Glutamatergic neuron (in vitro differentiated cells): Measurements from ENCODE around the gene CCDC178. TPM values are rescaled to one million over a fixed set of nuclear protein-coding genes. Genes with fewer than 3 reads are reported as not detected.

ENCODE experiments used
- DNase-seq: peaks from one replicate; pipeline ENCODE4 v3.0.0; 2022
- H3K27ac Mint-ChIP-seq: one replicate; pipeline ENCODE4 v1.8.0; 2020; ENCODE audit warnings: mild to moderate bottlenecking, mixed read lengths, inconsistent platforms; ENCODE audit not compliant: unreplicated experiment
- H3K27me3 Mint-ChIP-seq: one replicate; pipeline ENCODE4 v1.8.0; 2020; ENCODE audit warnings: mild to moderate bottlenecking, moderate library complexity, mixed read lengths, inconsistent platforms; ENCODE audit not compliant: unreplicated experiment
- H3K36me3 Mint-ChIP-seq: one replicate; pipeline ENCODE4 v1.8.0; 2020; ENCODE audit warnings: mild to moderate bottlenecking, mixed read lengths, inconsistent platforms; ENCODE audit not compliant: unreplicated experiment
- H3K4me1 Mint-ChIP-seq: one replicate; pipeline ENCODE4 v1.8.0; 2020; ENCODE audit warnings: mild to moderate bottlenecking, low read depth, mixed read lengths, inconsistent platforms; ENCODE audit not compliant: unreplicated experiment
- H3K4me3 Mint-ChIP-seq: one replicate; pipeline ENCODE4 v1.8.0; 2020; ENCODE audit warnings: mild to moderate bottlenecking, mixed read lengths, inconsistent platforms; ENCODE audit not compliant: unreplicated experiment
- H3K9me3 Mint-ChIP-seq: one replicate; pipeline ENCODE4 v1.8.0; 2020; ENCODE audit warnings: mild to moderate bottlenecking, moderate library complexity, mixed read lengths, inconsistent platforms; ENCODE audit not compliant: unreplicated experiment
- CTCF ChIP-seq: fragments of 200-600 bp; sonication (generic); IDR thresholded peaks from one replicate; pipeline ENCODE4 v1.5.0; 2021; ENCODE audit not compliant: partially characterized antibody, unreplicated experiment
- total RNA-seq: library from RNA; stranded (reverse); fragmentation: NEBNext Ultra II Directional; extraction: Animal tissue kit (Norgen Biotek cat#: 25700); gene quantifications from one replicate; pipeline ENCODE4 v1.2.1, GENCODE V29; 2021; ENCODE audit not compliant: unreplicated experiment

The CCDC178 gene
- total RNA-seq, 1 donor from 2014 or later, result not detected

- Mint-ChIP-seq H3K36me3 (no peaks in the 10 kb centered on the region), H3K4me3 (no peak overlapping the region), H3K27me3 (peaks cover 3% of the 10 kb centered on the region), H3K27ac (no peak overlapping the region), H3K9me3 (no peaks in the 10 kb centered on the region), H3K4me1 (no peaks in the 10 kb centered on the region)
- TF ChIP-seq CTCF, result no peak
- DNase-seq, result no peak
Measured at GRCh38 chr18:32911660-32912284, 528.7 kb downstream of the CCDC178 start.

- DNase-seq, result no peak
- H3K9me3 Mint-ChIP-seq, result no peaks in the 10 kb centered on the region
- no peak overlapping the region for H3K4me3 Mint-ChIP-seq
- H3K27me3 Mint-ChIP-seq, result peaks cover 3% of the 10 kb centered on the region
- H3K27ac Mint-ChIP-seq, result no peak overlapping the region
- H3K36me3 Mint-ChIP-seq, result no peaks in the 10 kb centered on the region
- no peak for TF ChIP-seq CTCF
- no peaks in the 10 kb centered on the region for H3K4me1 Mint-ChIP-seq
Measured at GRCh38 chr18:32910694-32911296, 529.7 kb downstream of the CCDC178 start.

- Mint-ChIP-seq H3K9me3 (no peaks in the 10 kb centered on the region), H3K27ac (no peak overlapping the region), H3K27me3 (peaks cover 1% of the 10 kb centered on the region), H3K36me3 (no peaks in the 10 kb centered on the region), H3K4me1 (no peaks in the 10 kb centered on the region), H3K4me3 (no peak overlapping the region)
- no peak for TF ChIP-seq CTCF
- no peak for DNase-seq
Measured at GRCh38 chr18:32909798-32910561, 530.5 kb downstream of the CCDC178 start.

GRCh38 chr18:32908424-32908805 lies 532.1 kb downstream of the CCDC178 start:
- Mint-ChIP-seq H3K4me1 (no peaks in the 10 kb centered on the region), H3K27me3 (peaks cover 1% of the 10 kb centered on the region), H3K36me3 (no peaks in the 10 kb centered on the region), H3K4me3 (no peak overlapping the region), H3K9me3 (no peaks in the 10 kb centered on the region), H3K27ac (no peak overlapping the region)
- no peak for TF ChIP-seq CTCF
- no peak for DNase-seq
